HCT116 (cell line): ENCODE measurements around the gene LDLRAD4. TPM values are rescaled to one million over a fixed set of nuclear protein-coding genes. Genes with fewer than 3 reads are reported as not detected.

ENCODE experiments used
- ATAC-seq: fragments of 200-7000 bp; cut with Tn5 transposase; 2 replicates; pipeline ENCODE4 v1.9.1; 2020; ENCODE audit warnings: mild to moderate bottlenecking, moderate library complexity
- BruUV-seq: library from RNA; stranded (reverse); fragments of 400-500 nt; replicated peaks from 2 replicates; lab custom pipeline; 2021; lab: Mats Ljungman, UMichigan
- CTCF ChIA-PET: fragments of 300-600 bp; sonication (Branson Sonifier 250); formaldehyde crosslinking; loops from one replicate; lab custom pipeline; 2021; ENCODE audit warnings: antibody characterized with exemption; lab: Charles Lee
- POLR2A ChIA-PET: fragments of 300-600, 350-600 bp; sonication (Branson Sonifier 250); formaldehyde crosslinking; loops from one replicate; lab custom pipeline; 2021; ENCODE audit warnings: antibody characterized with exemption; lab: Charles Lee
- RAD21 ChIA-PET, 2 experiments: fragments of 300-600 bp; sonication (Branson Sonifier 250); formaldehyde crosslinking; loops; one replicate each; lab custom pipeline; 2023; ENCODE audit warnings: low total read pairs in 2 of 2; ENCODE audit not compliant: uncharacterized antibody in 2 of 2, unreplicated experiment in 2 of 2, low non-redundant PET in 1 of 2; lab: Charles Lee
- DNase-seq: peaks from one replicate; pipeline ENCODE4 v3.0.0-alpha.2; 2010; ENCODE audit warnings: low read depth, low spot score
- H2AFZ ChIP-seq: fragments of 200-600 bp; shearing (Covaris generic), sonication (generic); 2 replicates; pipeline ENCODE4 v1.6.1; 2017; ENCODE audit warnings: low read depth, mixed run types, mixed read lengths, antibody characterized with exemption, low read length; ENCODE audit not compliant: poor library complexity, severe bottlenecking
- H3K27ac ChIP-seq: 2 replicates; pipeline ENCODE4 v1.5.1; 2012; ENCODE audit warnings: low read depth, low read length
- H3K27me3 ChIP-seq: fragments of 200-600 bp; sonication (generic); 2 replicates; pipeline ENCODE4 v1.6.1; 2016; ENCODE audit warnings: mixed run types, low read length, mixed read lengths; ENCODE audit not compliant: insufficient read depth
- H3K36me3 ChIP-seq, 2 experiments: fragments of 200-500 bp in 1 of 2; fragments of 200-600 bp in 1 of 2; sonication (Bioruptor generic) in 1 of 2; sonication (generic) in 1 of 2; 2 replicates each; pipeline versions ENCODE4 v1.5.1 to v1.6.1; 2014 to 2016; ENCODE audit warnings: low read length in 2 of 2, inconsistent platforms in 1 of 2, mixed read lengths in 1 of 2, mixed run types in 1 of 2; ENCODE audit not compliant: insufficient read depth in 2 of 2, control insufficient read depth in 1 of 2
- H3K4me1 ChIP-seq, 2 experiments: fragments of 200-600 bp in 1 of 2; sonication (generic) in 1 of 2; 2 replicates each; pipeline versions ENCODE4 v1.5.1 to v1.6.1; 2012 to 2017; ENCODE audit warnings: low read length in 2 of 2, inconsistent platforms in 1 of 2, mild to moderate bottlenecking in 1 of 2, mixed read lengths in 1 of 2, mixed run types in 1 of 2, moderate library complexity in 1 of 2; ENCODE audit not compliant: insufficient read depth in 2 of 2, control insufficient read depth in 1 of 2
- H3K4me2 ChIP-seq: fragments of 200-600 bp; sonication (generic); 2 replicates; pipeline ENCODE4 v1.6.1; 2017; ENCODE audit warnings: mixed run types, low read length, mixed read lengths
- H3K4me3 ChIP-seq, 2 experiments: fragments of 200-600 bp in 1 of 2; sonication (generic) in 1 of 2; replicated peaks in 1 of 2; 2 replicates each; pipeline ENCODE4 v1.5.1; 2011 to 2016; ENCODE audit warnings: low read length in 2 of 2, control low read depth in 1 of 2, low read depth in 1 of 2, mild to moderate bottlenecking in 1 of 2, mixed read lengths in 1 of 2, mixed run types in 1 of 2
- H3K79me2 ChIP-seq: fragments of 200-600 bp; sonication (generic); 2 replicates; pipeline ENCODE4 v1.6.1; 2017; ENCODE audit warnings: mild to moderate bottlenecking, mixed run types, low read length, moderate library complexity, mixed read lengths; ENCODE audit not compliant: insufficient read depth
- H3K9ac ChIP-seq: fragments of 200-600 bp; sonication (generic); 2 replicates; pipeline ENCODE4 v1.6.1; 2016; ENCODE audit warnings: low read length, mixed read lengths
- H3K9me2 ChIP-seq: fragments of 200-600 bp; sonication (generic), shearing (Covaris generic); 2 replicates; pipeline ENCODE4 v1.6.1; 2017; ENCODE audit warnings: mixed run types, mild to moderate bottlenecking, moderate library complexity; ENCODE audit not compliant: insufficient read depth
- H3K9me3 ChIP-seq, 2 experiments: fragments of 200-500 bp in 1 of 2; fragments of 200-600 bp in 1 of 2; sonication (Bioruptor generic) in 1 of 2; sonication (generic) in 1 of 2; 2 replicates each; pipeline ENCODE4 v1.6.1; 2014 to 2017; ENCODE audit warnings: low read length in 2 of 2, mixed read lengths in 2 of 2, inconsistent platforms in 1 of 2, low read depth in 1 of 2, mild to moderate bottlenecking in 1 of 2, mixed run types in 1 of 2, moderate library complexity in 1 of 2; ENCODE audit not compliant: control insufficient read depth in 1 of 2, insufficient read depth in 1 of 2
- H4K20me1 ChIP-seq: fragments of 200-600 bp; sonication (generic), shearing (Covaris generic); 2 replicates; pipeline ENCODE4 v1.6.1; 2017; ENCODE audit warnings: mixed run types, mild to moderate bottlenecking, moderate library complexity; ENCODE audit not compliant: insufficient read depth
- EGR1 ChIP-seq: IDR thresholded peaks from 2 replicates; pipeline ENCODE4 v1.6.1; 2012; ENCODE audit warnings: low read depth
- MAX ChIP-seq: IDR thresholded peaks from 2 replicates; pipeline ENCODE4 v1.6.1; 2012
- POLR2A ChIP-seq: IDR thresholded peaks from 2 replicates; pipeline ENCODE4 v1.7.0; 2011; ENCODE audit warnings: borderline replicate concordance; ENCODE audit not compliant: insufficient read depth, insufficient read length; ENCODE audit errors: extremely low read depth
- TCF7L2 ChIP-seq: IDR thresholded peaks from 2 replicates; pipeline ENCODE4 v1.7.0; 2011; ENCODE audit warnings: borderline replicate concordance, inconsistent platforms; ENCODE audit not compliant: insufficient read depth, insufficient read length; ENCODE audit errors: extremely low read depth
- ZFX ChIP-seq: fragments of 450-650 bp; IDR thresholded peaks from 2 replicates; pipeline ENCODE4 v1.6.1; 2017
- intact Hi-C: fragments of 100-400 bp; cut with micrococcal nuclease; formaldehyde crosslinking; loops from 2 replicates; pipeline ENCODE4 v1.10.0; 2022
- total RNA-seq: library from RNA; stranded (reverse); gene quantifications from one replicate; pipeline ENCODE4 v1.2.1, GENCODE V29; 2021; ENCODE audit not compliant: unreplicated experiment

The LDLRAD4 gene
- total RNA-seq, 1 experiment from 2014 or later, result 1.2 TPM

GRCh38 chr18:13202571-13202970 lies 16.0 kb upstream of the LDLRAD4 start:
- BruUV-seq, result no TSS peak
- 0 out of 2 replicates have a peak, but pooled peaks have one; percentile 53 for ATAC-seq
- H3K27me3 ChIP-seq, result peaks cover 3% of the 10 kb centered on the region; the same call in 1 of the 2 replicates
- no peaks in the 10 kb centered on the region for H3K36me3 ChIP-seq
- intact Hi-C loops, result no loop called here
- H3K4me2 ChIP-seq, result no peak overlapping the region
- TF ChIP-seq POLR2A, result no peak
- TF ChIP-seq TCF7L2, result peak; percentile 33
- ChIA-PET RAD21 (no interaction called here), CTCF (interaction anchor here (0.9 kb wide), 1 partner anchor 13 kb away, joined by 4 read pairs; no protein-coding TSS in a partner anchor), POLR2A (no interaction called here)
- peaks cover 0 to 12% of the 10 kb centered on the region in 2 experiments; a peak in 2 of 4 replicates for H3K9me3 ChIP-seq
- H4K20me1 ChIP-seq, result no peaks in the 10 kb centered on the region
- H3K27ac ChIP-seq, result no peak overlapping the region
- no peak overlapping the region for H2AFZ ChIP-seq
- no peaks in the 10 kb centered on the region for H3K4me1 ChIP-seq
- H3K9me2 ChIP-seq, result no peaks in the 10 kb centered on the region
- no peak for DNase-seq
- H3K9ac ChIP-seq, result no peak overlapping the region
- no peak overlapping the region for H3K4me3 ChIP-seq
- H3K79me2 ChIP-seq, result no peaks in the 10 kb centered on the region

- Histone ChIP-seq H3K27ac (no peak overlapping the region), H3K4me3 (no peak overlapping the region), H3K27me3 (peaks cover 10% of the 10 kb centered on the region; the same call in 1 of the 2 replicates), H4K20me1 (no peaks in the 10 kb centered on the region), H3K4me1 (no peaks in the 10 kb centered on the region), H3K79me2 (no peaks in the 10 kb centered on the region), H3K9me2 (no peaks in the 10 kb centered on the region), H2AFZ (no peak overlapping the region), H3K36me3 (no peaks in the 10 kb centered on the region), H3K9me3 (no peaks in the 10 kb centered on the region), H3K4me2 (no peak overlapping the region), H3K9ac (no peak overlapping the region)
- RAD21 ChIA-PET, result no interaction called here
- TF ChIP-seq MAX (no peak), EGR1 (no peak), ZFX (no peak)
- CTCF ChIA-PET, result interaction anchor here (1.0 kb wide), 1 partner anchor 10 kb away, joined by 3 read pairs; no protein-coding TSS in a partner anchor
- no peak for DNase-seq
- POLR2A ChIA-PET, result no interaction called here
- intact Hi-C loops, result no loop called here
- ATAC-seq, result no peak
- no TSS peak for BruUV-seq
Measured at GRCh38 chr18:13206301-13206700, 12.3 kb upstream of the LDLRAD4 start.
